GM20431 (cell line): ENCODE results near the gene SLC4A3.

Experiments used
- in situ Hi-C: fragments of 300-500 bp; cut with MseI, MboI; formaldehyde crosslinking; loops from one replicate; pipeline ENCODE4 v1.15.0; 2020; ENCODE audit warnings: low sequenced_read_pairs; ENCODE audit not compliant: unreplicated experiment

SLC4A3 gene

GRCh38 chr2:219631904-219632759 lies 4.7 kb downstream of the SLC4A3 start:
- in situ Hi-C loops, result no loop called here

- in situ Hi-C loops, result no loop called here
These were observed 5.3 kb downstream of the SLC4A3 start for GRCh38 chr2:219632760-219633105.

- in situ Hi-C loops, result no loop called here
These were observed 6.0 kb downstream of the SLC4A3 start for GRCh38 chr2:219633276-219634065.

GRCh38 chr2:219634171-219634940 lies 6.9 kb downstream of the SLC4A3 start:
- in situ Hi-C loops, result no loop called here

- in situ Hi-C loops, result no loop called here
These were observed 7.7 kb downstream of the SLC4A3 start for GRCh38 chr2:219634951-219635751.

- in situ Hi-C loops, result no loop called here
These were observed 8.9 kb downstream of the SLC4A3 start for GRCh38 chr2:219636144-219636915.

- in situ Hi-C loops, result no loop called here
These were observed 9.8 kb downstream of the SLC4A3 start for GRCh38 chr2:219636941-219637841.

GRCh38 chr2:219637842-219638185 lies 10.4 kb downstream of the SLC4A3 start:
- in situ Hi-C loops, result no loop called here

GRCh38 chr2:219638217-219638947 lies 11.0 kb downstream of the SLC4A3 start:
- in situ Hi-C loops, result no loop called here

GRCh38 chr2:219638948-219639755 lies 11.7 kb downstream of the SLC4A3 start:
- in situ Hi-C loops, result no loop called here

- in situ Hi-C loops, result no loop called here
These were observed 14.1 kb downstream of the SLC4A3 start for GRCh38 chr2:219641390-219642068.

GRCh38 chr2:219642069-219642454 lies 14.6 kb downstream of the SLC4A3 start:
- in situ Hi-C loops, result no loop called here

- in situ Hi-C loops, result no loop called here
These were observed 15.1 kb downstream of the SLC4A3 start for GRCh38 chr2:219642465-219643083.

GRCh38 chr2:219643084-219643473 lies 15.6 kb downstream of the SLC4A3 start:
- in situ Hi-C loops, result no loop called here

GRCh38 chr2:219643788-219644398 lies 16.5 kb downstream of the SLC4A3 start:
- in situ Hi-C loops, result no loop called here
